GM13976 (cell line): ENCODE results near the gene MYMX.
A peak's percentile ranks its signal among the peaks of the same experiment; 100 is the strongest.
"Not testable (repeated sequence)": the region's sequence is repeated elsewhere in the genome, so short reads cannot be mapped to it uniquely, and the experiment has no call there.

ENCODE experiments used
- DNase-seq: peaks from one replicate; pipeline ENCODE4 v3.0.0; 2012; ENCODE audit warnings: low spot score
- in situ Hi-C: fragments of 300-500 bp; cut with MboI; formaldehyde crosslinking; loops from one replicate; pipeline ENCODE4 v1.12.0; 2022; ENCODE audit warnings: low sequenced_read_pairs, mixed read lengths, inconsistent platforms; ENCODE audit not compliant: unreplicated experiment
- TF ChIP-seq, protein P1 (sequence below): IDR thresholded peaks from 2 replicates; pipeline ENCODE4 v1.5.1; 2012; ENCODE audit warnings: borderline replicate concordance, mild to moderate bottlenecking; ENCODE audit not compliant: insufficient read depth; ENCODE audit errors: extremely low read depth, missing control alignments, control extremely low read depth

The MYMX gene

DNA sequence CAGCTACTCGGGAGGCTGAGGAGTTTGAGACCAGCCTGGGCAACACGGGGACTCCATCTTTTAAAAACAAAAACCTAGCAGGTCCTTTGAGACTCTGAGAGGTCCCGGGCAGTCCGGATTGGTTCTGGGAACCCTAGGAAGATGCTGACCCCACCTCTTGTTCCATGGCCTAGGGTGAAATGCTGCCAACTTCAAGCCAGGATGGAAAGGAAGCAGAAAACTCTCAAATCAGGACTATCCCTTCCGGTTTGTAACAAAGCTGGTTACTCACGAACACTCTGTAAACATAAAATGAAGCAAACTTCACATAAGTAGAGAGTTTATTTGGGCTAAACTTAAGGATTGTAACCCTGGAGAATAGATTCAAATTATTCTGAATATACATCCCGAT, 30.1 kb upstream of the MYMX start:
- no peak for DNase-seq
- TF ChIP-seq, protein P1, sequence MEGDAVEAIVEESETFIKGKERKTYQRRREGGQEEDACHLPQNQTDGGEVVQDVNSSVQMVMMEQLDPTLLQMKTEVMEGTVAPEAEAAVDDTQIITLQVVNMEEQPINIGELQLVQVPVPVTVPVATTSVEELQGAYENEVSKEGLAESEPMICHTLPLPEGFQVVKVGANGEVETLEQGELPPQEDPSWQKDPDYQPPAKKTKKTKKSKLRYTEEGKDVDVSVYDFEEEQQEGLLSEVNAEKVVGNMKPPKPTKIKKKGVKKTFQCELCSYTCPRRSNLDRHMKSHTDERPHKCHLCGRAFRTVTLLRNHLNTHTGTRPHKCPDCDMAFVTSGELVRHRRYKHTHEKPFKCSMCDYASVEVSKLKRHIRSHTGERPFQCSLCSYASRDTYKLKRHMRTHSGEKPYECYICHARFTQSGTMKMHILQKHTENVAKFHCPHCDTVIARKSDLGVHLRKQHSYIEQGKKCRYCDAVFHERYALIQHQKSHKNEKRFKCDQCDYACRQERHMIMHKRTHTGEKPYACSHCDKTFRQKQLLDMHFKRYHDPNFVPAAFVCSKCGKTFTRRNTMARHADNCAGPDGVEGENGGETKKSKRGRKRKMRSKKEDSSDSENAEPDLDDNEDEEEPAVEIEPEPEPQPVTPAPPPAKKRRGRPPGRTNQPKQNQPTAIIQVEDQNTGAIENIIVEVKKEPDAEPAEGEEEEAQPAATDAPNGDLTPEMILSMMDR, result no peak
- in situ Hi-C loops, result no loop called here

DNA sequence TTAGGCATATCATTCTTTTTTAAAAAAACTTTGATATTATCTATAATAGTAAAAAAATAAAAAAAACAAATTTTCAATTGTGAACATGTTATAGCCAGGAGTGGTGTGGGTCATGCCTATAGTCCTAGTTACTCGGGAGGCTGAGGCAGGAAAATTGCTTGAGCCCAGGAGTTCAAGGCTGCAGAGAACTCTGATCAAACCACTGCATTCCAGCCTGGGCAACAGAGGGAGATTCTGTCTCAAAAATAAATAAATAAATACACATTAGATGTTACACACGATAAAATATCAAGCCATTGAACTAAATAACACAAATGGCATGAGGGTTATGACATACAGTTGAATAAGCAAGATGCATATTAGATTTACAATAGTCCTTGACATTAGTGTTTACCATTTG, 27.9 kb upstream of the MYMX start:
- DNase-seq, result no peak
- in situ Hi-C loops, result no loop called here
- TF ChIP-seq, protein P1, result no peak

DNA sequence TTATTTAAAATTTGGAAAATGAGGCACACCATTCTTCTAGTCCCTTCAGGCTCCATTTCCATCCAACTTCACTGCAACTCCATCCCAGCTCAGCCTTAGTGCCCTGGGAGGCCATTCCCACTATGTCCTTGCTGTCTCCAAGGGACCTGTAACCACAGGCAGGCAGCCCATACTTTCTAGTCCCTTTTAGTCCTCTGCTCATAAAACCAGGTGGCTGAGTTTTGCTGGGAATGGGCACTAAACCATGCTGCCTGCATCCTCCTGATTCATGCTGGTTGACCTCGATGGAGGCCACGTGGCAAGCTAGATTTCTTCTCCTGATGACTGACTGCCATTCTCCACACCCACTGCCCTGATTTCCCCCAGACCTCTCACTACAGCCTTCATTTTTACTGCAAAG, 27.5 kb upstream of the MYMX start:
- TF ChIP-seq, protein P1, result no peak
- in situ Hi-C loops, result no loop called here
- no peak for DNase-seq

DNA sequence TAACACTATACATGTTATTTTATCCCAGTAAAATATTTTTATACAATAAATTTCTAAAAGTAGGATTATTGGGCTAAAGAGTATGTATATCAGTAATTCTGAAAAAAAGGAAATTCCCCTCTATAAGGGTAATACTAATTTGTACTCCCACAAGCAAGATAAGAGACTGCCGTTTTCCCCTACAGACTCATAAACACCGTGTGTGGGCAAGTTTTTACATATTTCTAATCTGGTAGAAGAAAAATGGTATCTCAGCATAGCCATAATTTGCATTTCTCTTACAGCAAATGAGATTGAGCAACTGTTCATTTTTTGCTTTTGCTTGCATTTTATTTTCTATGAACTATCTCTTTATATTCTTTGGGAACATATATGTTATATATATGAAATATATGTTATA, 26.0 kb upstream of the MYMX start:
- TF ChIP-seq, protein P1, result no peak
- peak; percentile 74 for DNase-seq
- in situ Hi-C loops, result no loop called here

DNA sequence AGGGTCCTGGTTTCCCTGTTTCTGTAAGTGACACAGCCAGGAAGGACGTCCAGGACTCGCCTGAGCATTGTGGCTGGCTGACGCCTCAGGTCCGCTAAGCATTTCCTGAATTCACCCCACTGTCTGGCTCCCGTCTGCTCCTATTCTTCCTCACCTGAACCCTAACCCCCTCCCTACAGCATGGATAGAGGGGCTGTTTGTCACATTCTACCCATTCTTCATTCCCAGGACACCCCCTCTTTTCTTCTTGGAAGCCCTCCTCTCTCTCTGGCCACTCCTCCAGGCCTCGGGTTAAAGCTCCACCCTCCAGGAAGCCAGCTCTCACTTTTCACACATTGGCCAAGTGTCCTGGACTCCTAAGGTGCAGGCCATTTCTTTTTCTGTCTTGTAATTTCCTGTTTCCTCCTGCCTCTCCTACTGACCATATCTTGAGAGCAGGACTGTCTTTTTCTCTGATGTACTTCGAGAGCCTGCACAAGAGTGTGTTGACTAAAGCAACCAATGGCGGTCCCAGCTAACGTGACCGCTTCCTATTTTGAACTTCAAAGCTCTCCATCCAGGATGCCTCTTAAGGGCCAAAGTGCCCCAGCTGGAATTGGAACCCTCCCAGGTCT, 24.2 kb upstream of the MYMX start:
- in situ Hi-C loops, result no loop called here
- peak; percentile 47 for DNase-seq
- TF ChIP-seq, protein P1, result no peak

DNA sequence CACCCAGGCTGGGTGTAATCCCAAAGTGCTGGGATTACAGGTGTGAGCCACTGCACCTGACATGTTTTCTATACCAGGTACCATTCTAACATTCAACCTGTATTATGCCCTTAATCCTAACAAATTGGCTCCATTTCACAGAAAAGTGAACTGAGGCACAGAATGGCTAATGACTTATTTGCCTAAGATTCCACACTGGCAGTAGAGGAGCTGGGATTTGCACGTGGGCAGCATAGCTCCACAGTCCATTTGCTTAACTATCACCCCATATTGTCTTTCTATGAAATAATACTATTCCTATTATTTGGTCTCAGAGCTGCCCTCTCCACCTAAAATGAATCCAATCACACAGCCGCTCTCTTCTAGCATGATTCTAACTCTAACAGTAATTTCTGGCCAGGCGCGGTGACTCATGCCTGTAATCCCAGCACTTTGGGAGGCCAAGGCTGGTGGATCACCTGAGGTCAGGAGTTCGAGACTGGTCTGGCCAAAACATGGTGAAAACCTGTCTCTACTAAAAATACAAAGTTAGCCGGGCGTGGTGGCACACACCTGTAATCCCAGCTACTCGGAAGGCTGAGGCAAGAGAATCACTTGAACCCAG, 23.3 kb upstream of the MYMX start:
- no peak for DNase-seq
- in situ Hi-C loops, result no loop called here
- TF ChIP-seq, protein P1, result no peak

DNA sequence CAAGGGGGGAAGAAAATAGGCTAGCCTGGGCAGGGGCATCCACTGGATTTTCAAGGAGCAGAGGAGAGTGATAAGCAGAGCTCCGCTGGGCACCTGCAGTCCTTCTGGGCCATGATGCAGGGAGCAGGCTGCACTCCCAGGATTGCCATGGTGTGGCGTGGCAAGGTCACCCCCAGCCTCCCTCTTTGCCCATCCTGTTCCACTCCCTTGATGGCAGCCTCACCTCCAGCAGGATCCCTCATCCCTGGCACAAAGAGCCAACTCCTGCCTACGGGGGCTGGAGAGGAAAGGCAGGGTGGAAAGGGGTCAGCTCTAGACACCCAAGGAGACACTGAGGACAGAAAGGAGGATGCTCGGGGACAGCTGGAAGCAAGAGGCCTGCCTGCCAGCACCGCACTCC, 22.4 kb upstream of the MYMX start:
- TF ChIP-seq, protein P1, result no peak
- DNase-seq, result no peak
- in situ Hi-C loops, result no loop called here

DNA sequence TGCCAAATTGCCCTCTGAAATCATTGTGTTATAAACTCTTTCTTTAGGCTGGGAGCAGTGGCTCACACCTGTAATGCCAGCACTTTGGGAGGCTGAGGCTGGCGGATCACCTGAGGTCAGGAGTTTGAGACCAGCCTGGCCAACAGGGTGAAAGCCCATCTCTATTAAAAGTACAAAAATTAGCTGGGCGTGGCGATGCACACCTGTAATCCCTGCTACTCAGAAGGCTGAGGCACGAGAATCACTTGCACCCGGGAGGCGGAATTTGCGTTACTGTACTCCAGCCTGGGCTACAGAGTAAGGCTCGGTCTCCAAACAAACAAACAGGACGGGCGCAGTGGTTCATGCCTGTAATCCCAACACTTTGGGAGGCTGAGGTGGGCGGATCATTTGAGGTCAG, 20.4 kb upstream of the MYMX start:
- DNase-seq, in situ Hi-C loops: not testable (repeated sequence)
